ENCODE measurements around the gene ZFR2. TPM values are rescaled to one million over a fixed set of nuclear protein-coding genes. Genes with fewer than 3 reads are reported as not detected.
"Not testable (repeated sequence)": the region's sequence is repeated elsewhere in the genome, so short reads cannot be mapped to it uniquely, and the experiment has no call there.

The ZFR2 gene
- total RNA-seq, 4 donors from 2014 or later = not detected

DNA sequence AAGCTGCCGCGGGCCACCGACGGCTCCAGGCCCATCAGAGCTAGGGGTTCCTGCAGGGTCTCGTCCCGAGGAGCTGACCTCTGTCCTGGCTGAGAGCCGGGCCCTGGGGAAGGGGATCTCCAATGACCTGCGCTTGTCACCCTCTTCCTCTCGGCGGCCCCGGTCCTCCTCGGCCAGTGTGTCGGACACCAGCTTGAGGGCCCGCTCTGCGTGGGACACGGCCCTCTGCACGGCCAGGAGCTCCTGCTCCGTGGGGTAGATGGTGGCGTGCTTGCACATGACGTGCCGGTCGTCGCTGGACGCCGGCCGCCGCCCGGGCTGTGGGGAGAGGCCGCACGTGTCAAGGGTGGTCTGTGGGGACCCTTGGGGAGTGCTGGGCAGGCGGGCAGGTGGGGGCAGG, 49.9 kb downstream of the ZFR2 start:
- Histone ChIP-seq H3K4me3 (replicated peaks in 1 of 3) (no peak overlapping the region), H3K9me3 (no peaks in the 10 kb centered on the region), H3K27ac (no peak overlapping the region), H3K27me3 (no peaks in the 10 kb centered on the region), H3K36me3 (no peaks in the 10 kb centered on the region), H3K4me1 (no peaks in the 10 kb centered on the region)
- TF ChIP-seq CTCF (IDR thresholded peaks at IDR 0.05) (no peak), POLR2A (IDR thresholded peaks at IDR 0.05) (no peak)
- no peak for DNase-seq
- intact Hi-C loops (cut with DNase I) = no loop called here
- WGBS, 2 donors = 30 to 68% methylated on average over 2 to 25 of the region's 31 CpGs

- H3K4me1 ChIP-seq = no peaks in the 10 kb centered on the region
- no peak for DNase-seq
- intact Hi-C loops (cut with DNase I) = no loop called here
- no peaks in the 10 kb centered on the region for H3K27me3 ChIP-seq
- no peaks in the 10 kb centered on the region for H3K9me3 ChIP-seq
- 46 to 51% methylated on average over 11 of the region's 11 CpGs for WGBS, 2 donors
- TF ChIP-seq POLR2A (IDR thresholded peaks at IDR 0.05) (no peak), CTCF (IDR thresholded peaks at IDR 0.05) (no peak)
- H3K4me3 ChIP-seq (replicated peaks in 1 of 3) = no peak overlapping the region
- no peak overlapping the region for H3K27ac ChIP-seq
- no peaks in the 10 kb centered on the region for H3K36me3 ChIP-seq
These were observed 50.4 kb downstream of the ZFR2 start for GRCh38 chr19:3818466-3818865.

DNA sequence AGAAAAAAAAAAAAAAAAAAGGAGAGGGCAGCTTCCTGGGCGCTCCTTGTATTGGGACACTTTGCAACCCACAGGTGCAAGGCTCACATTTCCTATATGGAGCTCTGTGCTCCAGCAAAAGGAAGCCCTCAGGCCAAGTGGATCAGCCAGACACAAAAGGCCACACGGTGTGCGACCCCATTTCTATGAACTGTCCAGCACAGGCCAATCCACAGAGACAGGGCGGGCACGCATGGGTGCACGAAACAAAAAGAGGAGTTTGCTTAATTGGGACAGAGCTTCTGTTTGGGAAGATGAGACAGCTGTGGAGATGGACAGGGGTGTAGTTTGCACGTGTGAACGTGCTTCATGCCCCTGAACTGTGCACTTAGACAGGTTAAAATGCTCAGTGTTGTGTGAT, 51.1 kb downstream of the ZFR2 start:
- Histone ChIP-seq H3K36me3 (no peaks in the 10 kb centered on the region), H3K4me1 (peaks cover 0 to 7% of the 10 kb centered on the region in 2 donors), H3K27me3 (no peaks in the 10 kb centered on the region), H3K9me3 (no peaks in the 10 kb centered on the region), H3K4me3 (replicated peaks in 1 of 3) (no peak overlapping the region), H3K27ac (no peak overlapping the region)
- intact Hi-C loops (cut with DNase I) = no loop called here
- DNase-seq = no peak
- WGBS, 2 donors = 83 to 86% methylated on average over 8 of the region's 8 CpGs
- TF ChIP-seq CTCF (IDR thresholded peaks at IDR 0.05) = no peak
- no peak for TF ChIP-seq POLR2A (IDR thresholded peaks at IDR 0.05)

DNA sequence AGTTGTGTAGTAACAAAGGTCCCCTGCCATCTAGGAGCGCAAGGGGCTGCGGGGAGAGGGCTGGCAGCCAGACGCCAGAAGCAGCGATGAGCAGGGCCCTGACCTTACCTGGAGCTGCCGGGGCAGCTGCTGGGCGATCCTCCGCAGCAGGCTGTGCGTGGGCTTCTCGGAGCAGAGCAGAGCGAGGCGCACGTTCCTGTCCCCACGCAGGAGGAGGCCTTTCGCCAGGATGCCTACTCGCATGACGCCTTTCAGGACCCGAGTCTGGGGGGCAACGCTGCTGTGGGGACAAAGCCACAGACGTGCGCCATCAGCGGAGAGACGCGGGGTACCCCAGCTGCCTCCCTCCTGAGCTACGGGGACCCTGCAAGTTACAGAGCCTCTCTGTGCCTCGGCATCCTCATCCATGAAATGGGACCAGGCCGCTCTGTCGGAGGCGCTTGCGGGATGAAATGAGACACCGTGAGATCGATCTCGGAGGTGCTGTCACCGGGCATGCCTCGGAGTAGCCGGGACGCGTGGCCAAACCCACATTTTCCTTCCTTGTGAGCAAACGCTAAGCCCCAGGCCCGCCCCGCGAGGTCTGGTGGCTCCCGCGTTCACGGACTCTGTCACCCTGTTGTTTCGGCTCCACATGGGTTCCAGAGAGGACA, 52.1 kb downstream of the ZFR2 start:
- Histone ChIP-seq H3K9me3 (no peaks in the 10 kb centered on the region), H3K27me3 (no peaks in the 10 kb centered on the region), H3K4me3 (replicated peaks in 1 of 3) (no peak overlapping the region), H3K36me3 (no peaks in the 10 kb centered on the region), H3K4me1 (peaks cover 0 to 7% of the 10 kb centered on the region in 2 donors), H3K27ac (no peak overlapping the region)
- TF ChIP-seq CTCF (IDR thresholded peaks at IDR 0.05) (no peak), POLR2A (IDR thresholded peaks at IDR 0.05) (no peak)
- WGBS, 2 donors = 88 to 92% methylated on average over 26 to 38 of the region's 45 CpGs
- no peak for DNase-seq
- intact Hi-C loops (cut with DNase I) = no loop called here

- H3K27me3 ChIP-seq; H3K4me1 ChIP-seq; intact Hi-C loops (cut with DNase I); DNase-seq; H3K36me3 ChIP-seq; H3K27ac ChIP-seq; H3K9me3 ChIP-seq; H3K4me3 ChIP-seq (replicated peaks in 1 of 3): not testable (repeated sequence)
- WGBS, 2 donors = 83 to 87% methylated on average over 9 of the region's 9 CpGs
These were observed 52.7 kb downstream of the ZFR2 start for GRCh38 chr19:3816148-3816547.
